T1000 (cell line): Measurements from ENCODE around the gene KRT85.
"Not testable (repeated sequence)": the region's sequence is repeated elsewhere in the genome, so short reads cannot be mapped to it uniquely, and the experiment has no call there.

Experiments
- DNase-seq: peaks from one replicate; lab custom pipeline; 2025; ENCODE audit warnings: mixed read lengths; lab: John Stamatoyannopoulos, UW

KRT85 gene

GRCh38 chr12:52366738-52367485, at the start of gene KRT85:
Gene KRT85, minus strand, starts transcription at chr12:52367481. Its CDS starts 76 bp downstream, at chr12:52367405.
- no peak for DNase-seq

GRCh38 chr12:52416795-52417194, 49.5 kb upstream of the KRT85 start:
- no peak for DNase-seq

GRCh38 chr12:52415870-52416750, 48.8 kb upstream of the KRT85 start:
- no peak for DNase-seq

GRCh38 chr12:52414936-52415335, 47.7 kb upstream of the KRT85 start:
- no peak for DNase-seq

- no peak for DNase-seq
These were observed 46.6 kb upstream of the KRT85 start for GRCh38 chr12:52413782-52414345.

GRCh38 chr12:52413202-52413601, 45.9 kb upstream of the KRT85 start:
- no peak for DNase-seq

- no peak for DNase-seq
These were observed 44.5 kb upstream of the KRT85 start for GRCh38 chr12:52411815-52412214.

- not testable (repeated sequence) for DNase-seq
These were observed 43.4 kb upstream of the KRT85 start for GRCh38 chr12:52410589-52411248.

GRCh38 chr12:52407918-52408317, 40.6 kb upstream of the KRT85 start:
- DNase-seq = no peak

GRCh38 chr12:52405922-52406385, 38.7 kb upstream of the KRT85 start, which contains the start of gene KRT82:
Gene KRT82, minus strand, starts transcription at chr12:52406335. Its CDS starts 58 bp downstream, at chr12:52406277.
- no peak for DNase-seq

- DNase-seq = no peak
These were observed 37.7 kb upstream of the KRT85 start for GRCh38 chr12:52404951-52405350.

- no peak for DNase-seq
These were observed 36.3 kb upstream of the KRT85 start for GRCh38 chr12:52403561-52403960.

GRCh38 chr12:52402873-52403540, 35.7 kb upstream of the KRT85 start:
- DNase-seq = no peak

GRCh38 chr12:52402377-52402776, 35.1 kb upstream of the KRT85 start:
- DNase-seq = no peak

- no peak for DNase-seq
These were observed 34.6 kb upstream of the KRT85 start for GRCh38 chr12:52401926-52402325.

GRCh38 chr12:52401526-52401925, 34.2 kb upstream of the KRT85 start:
- DNase-seq = no peak

GRCh38 chr12:52400906-52401305, 33.6 kb upstream of the KRT85 start:
- DNase-seq = no peak

GRCh38 chr12:52399756-52400155, 32.5 kb upstream of the KRT85 start:
- no peak for DNase-seq

GRCh38 chr12:52398176-52398575, 30.9 kb upstream of the KRT85 start:
- DNase-seq = no peak

GRCh38 chr12:52396656-52397055, 29.4 kb upstream of the KRT85 start:
- no peak for DNase-seq

- DNase-seq = no peak
These were observed 28.6 kb upstream of the KRT85 start for GRCh38 chr12:52395761-52396434.
